T-helper 2 cell treated with Interferon-gamma antibody and Interleukin-4, amounts not matched to agents 5 μg/mL and 100 μg/mL, for 36 hours (primary cell): ENCODE results near the gene POLN.

Experiments used
- DNase-seq: peaks from one replicate; pipeline ENCODE4 v3.0.0; 2021; ENCODE audit warnings: low spot score
- H3K27ac Mint-ChIP-seq: one replicate; pipeline ENCODE4 v1.8.0; 2021; ENCODE audit warnings: mild to moderate bottlenecking, mixed read lengths
- H3K27me3 Mint-ChIP-seq: one replicate; pipeline ENCODE4 v1.8.0; 2021; ENCODE audit warnings: low read depth, mixed read lengths
- H3K36me3 Mint-ChIP-seq: one replicate; pipeline ENCODE4 v1.8.0; 2021; ENCODE audit warnings: low read depth, mixed read lengths
- H3K4me1 Mint-ChIP-seq: one replicate; pipeline ENCODE4 v1.8.0; 2021; ENCODE audit warnings: low read depth, mixed read lengths
- H3K4me3 Mint-ChIP-seq: one replicate; pipeline ENCODE4 v1.8.0; 2022; ENCODE audit warnings: mild to moderate bottlenecking, moderate library complexity, mixed read lengths
- H3K9me3 Mint-ChIP-seq: one replicate; pipeline ENCODE4 v1.8.0; 2021; ENCODE audit warnings: mixed read lengths

POLN gene

GRCh38 chr4:2105559-2105958 is 136.4 kb downstream of the POLN start:
- H3K4me1 Mint-ChIP-seq = peaks cover 10% of the 10 kb centered on the region
- peaks cover 10% of the 10 kb centered on the region for H3K36me3 Mint-ChIP-seq
- no peak overlapping the region for H3K27ac Mint-ChIP-seq
- no peak overlapping the region for H3K4me3 Mint-ChIP-seq
- no peak for DNase-seq
- peaks cover 28% of the 10 kb centered on the region for H3K9me3 Mint-ChIP-seq
- H3K27me3 Mint-ChIP-seq = peaks cover 29% of the 10 kb centered on the region

GRCh38 chr4:2104556-2105345 is 137.2 kb downstream of the POLN start:
- Mint-ChIP-seq H3K27ac (no peak overlapping the region), H3K9me3 (peaks cover 28% of the 10 kb centered on the region), H3K4me3 (no peak overlapping the region), H3K27me3 (peaks cover 27% of the 10 kb centered on the region), H3K4me1 (peaks cover 10% of the 10 kb centered on the region), H3K36me3 (peaks cover 10% of the 10 kb centered on the region)
- no peak for DNase-seq

DNA sequence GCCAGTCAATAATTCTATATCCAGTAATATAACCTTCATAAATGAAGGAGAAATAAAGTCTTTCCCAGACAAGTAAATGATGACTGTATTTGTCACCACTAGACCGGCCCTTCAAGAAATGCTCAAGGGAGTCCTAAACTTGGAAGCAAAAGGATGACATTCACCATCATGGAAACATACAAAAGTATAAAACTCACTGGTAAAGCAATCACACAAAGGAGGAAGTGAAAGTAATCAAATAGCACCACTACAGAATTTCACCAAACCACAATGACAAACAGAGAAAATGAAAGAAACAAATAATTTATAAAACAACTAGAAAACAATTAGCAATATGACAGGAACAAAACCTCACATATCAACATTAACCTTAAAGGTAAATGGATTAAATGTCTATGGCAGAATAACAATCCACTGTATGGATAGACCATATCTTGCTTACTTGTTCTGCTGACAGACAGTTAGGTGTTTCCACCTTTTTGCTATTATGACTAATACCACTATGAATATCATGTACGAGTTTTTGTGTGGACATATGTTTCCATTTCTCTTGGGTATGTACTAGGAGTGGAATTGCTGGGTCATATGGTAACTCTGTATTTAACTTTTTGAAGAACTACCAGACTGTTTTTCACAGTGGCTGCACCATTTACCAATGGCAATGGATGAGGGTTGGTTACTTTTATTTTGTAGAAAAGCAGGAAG is 137.9 kb downstream of the POLN start:
- DNase-seq = no peak
- H3K4me3 Mint-ChIP-seq = no peak overlapping the region
- no peak overlapping the region for H3K27ac Mint-ChIP-seq
- peaks cover 10% of the 10 kb centered on the region for H3K36me3 Mint-ChIP-seq
- peaks cover 28% of the 10 kb centered on the region for H3K9me3 Mint-ChIP-seq
- peaks cover 10% of the 10 kb centered on the region for H3K4me1 Mint-ChIP-seq
- H3K27me3 Mint-ChIP-seq = peaks cover 26% of the 10 kb centered on the region

GRCh38 chr4:2103127-2103842 is 138.6 kb downstream of the POLN start:
- no peak overlapping the region for H3K27ac Mint-ChIP-seq
- no peak for DNase-seq
- H3K9me3 Mint-ChIP-seq = peaks cover 28% of the 10 kb centered on the region
- H3K4me3 Mint-ChIP-seq = no peak overlapping the region
- H3K36me3 Mint-ChIP-seq = peaks cover 10% of the 10 kb centered on the region
- peaks cover 7% of the 10 kb centered on the region for H3K4me1 Mint-ChIP-seq
- H3K27me3 Mint-ChIP-seq = peaks cover 22% of the 10 kb centered on the region

GRCh38 chr4:2102045-2102883 is 139.7 kb downstream of the POLN start:
- no peak overlapping the region for H3K27ac Mint-ChIP-seq
- peaks cover 7% of the 10 kb centered on the region for H3K4me1 Mint-ChIP-seq
- H3K4me3 Mint-ChIP-seq = no peak overlapping the region
- H3K9me3 Mint-ChIP-seq = peaks cover 28% of the 10 kb centered on the region
- peaks cover 10% of the 10 kb centered on the region for H3K36me3 Mint-ChIP-seq
- DNase-seq = no peak
- H3K27me3 Mint-ChIP-seq = peaks cover 17% of the 10 kb centered on the region

GRCh38 chr4:2101346-2102044 is 140.4 kb downstream of the POLN start:
- Mint-ChIP-seq H3K27me3 (peaks cover 17% of the 10 kb centered on the region), H3K4me3 (no peak overlapping the region), H3K9me3 (peaks cover 34% of the 10 kb centered on the region), H3K36me3 (peaks cover 10% of the 10 kb centered on the region), H3K4me1 (peaks cover 7% of the 10 kb centered on the region), H3K27ac (no peak overlapping the region)
- DNase-seq = no peak

GRCh38 chr4:2096073-2096609 is 145.8 kb downstream of the POLN start:
- DNase-seq = no peak
- H3K27ac Mint-ChIP-seq = no peak overlapping the region
- H3K36me3 Mint-ChIP-seq = peaks cover 2% of the 10 kb centered on the region
- H3K4me1 Mint-ChIP-seq = no peaks in the 10 kb centered on the region
- H3K9me3 Mint-ChIP-seq = peaks cover 12% of the 10 kb centered on the region
- H3K27me3 Mint-ChIP-seq = peaks cover 14% of the 10 kb centered on the region
- H3K4me3 Mint-ChIP-seq = no peak overlapping the region

DNA sequence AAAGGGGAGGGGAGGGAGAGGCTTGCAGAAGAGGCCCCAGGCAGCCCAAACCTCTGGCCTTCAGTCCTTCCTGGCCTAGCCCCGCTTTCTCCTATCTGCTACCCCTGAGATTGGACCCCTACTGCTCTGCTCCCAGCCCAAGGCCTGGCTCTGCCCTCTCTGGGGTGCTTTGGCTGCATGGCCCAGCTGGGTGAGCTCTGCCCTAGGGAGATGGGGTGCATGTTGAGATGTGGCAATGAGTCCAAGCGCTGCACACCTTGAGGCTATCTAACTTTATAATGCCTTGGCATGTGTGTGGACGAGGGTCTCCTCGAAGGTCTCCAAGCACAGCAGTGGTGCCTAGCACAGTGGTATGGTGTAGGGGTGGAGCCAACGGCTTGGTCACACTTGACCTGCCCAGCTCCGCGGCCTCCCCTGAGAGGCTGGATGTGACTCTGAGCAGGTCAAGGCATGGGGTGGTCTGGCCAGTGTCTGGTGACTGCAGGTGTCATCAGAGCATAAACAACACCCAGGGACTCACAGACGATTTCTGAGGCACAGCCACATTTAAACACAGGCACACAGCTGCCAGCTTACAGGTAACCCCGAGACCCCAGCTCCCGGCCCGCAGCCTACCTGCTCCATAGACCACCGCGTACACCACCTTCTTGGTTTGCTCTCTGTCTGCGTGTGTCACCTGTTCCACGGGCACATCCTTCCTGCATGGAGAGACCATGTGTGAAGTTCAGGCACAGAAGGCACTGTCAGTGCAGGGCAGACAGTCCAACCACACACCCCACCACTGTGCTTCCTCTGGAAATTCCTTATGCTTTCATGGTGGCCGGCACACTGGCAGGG is 146.5 kb downstream of the POLN start:
- Mint-ChIP-seq H3K27me3 (peaks cover 8% of the 10 kb centered on the region), H3K4me1 (no peaks in the 10 kb centered on the region), H3K4me3 (no peak overlapping the region), H3K36me3 (peaks cover 2% of the 10 kb centered on the region), H3K9me3 (peaks cover 8% of the 10 kb centered on the region), H3K27ac (no peak overlapping the region)
- no peak for DNase-seq

DNA sequence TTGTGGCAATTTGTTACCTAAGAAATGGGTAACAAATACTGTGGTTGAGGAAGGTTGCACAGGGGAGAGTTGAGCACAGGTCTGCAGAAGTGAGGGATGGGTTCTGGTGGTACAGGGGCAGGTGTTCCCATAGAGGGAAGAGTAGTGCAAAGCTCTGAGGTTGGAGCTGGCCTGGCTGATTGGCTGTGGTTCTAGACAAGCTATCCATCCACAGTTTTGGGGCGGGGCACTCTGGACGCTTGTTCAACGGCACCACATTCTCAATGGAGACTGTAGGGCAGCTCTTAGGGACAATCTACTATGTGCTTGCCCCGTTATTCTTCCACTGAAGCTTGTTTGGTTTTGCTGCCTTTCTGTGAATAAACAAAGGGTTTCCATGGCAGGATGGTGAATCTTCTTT is 147.4 kb downstream of the POLN start:
- Mint-ChIP-seq H3K4me1 (no peaks in the 10 kb centered on the region), H3K4me3 (no peak overlapping the region), H3K27ac (no peak overlapping the region), H3K36me3 (peaks cover 2% of the 10 kb centered on the region), H3K9me3 (peaks cover 8% of the 10 kb centered on the region), H3K27me3 (peaks cover 9% of the 10 kb centered on the region)
- DNase-seq = no peak

GRCh38 chr4:2093265-2093664 is 148.7 kb downstream of the POLN start:
- DNase-seq = no peak
- Mint-ChIP-seq H3K36me3 (peaks cover 2% of the 10 kb centered on the region), H3K4me3 (no peak overlapping the region), H3K9me3 (peaks cover 8% of the 10 kb centered on the region), H3K4me1 (no peaks in the 10 kb centered on the region), H3K27me3 (peaks cover 9% of the 10 kb centered on the region), H3K27ac (no peak overlapping the region)

DNA sequence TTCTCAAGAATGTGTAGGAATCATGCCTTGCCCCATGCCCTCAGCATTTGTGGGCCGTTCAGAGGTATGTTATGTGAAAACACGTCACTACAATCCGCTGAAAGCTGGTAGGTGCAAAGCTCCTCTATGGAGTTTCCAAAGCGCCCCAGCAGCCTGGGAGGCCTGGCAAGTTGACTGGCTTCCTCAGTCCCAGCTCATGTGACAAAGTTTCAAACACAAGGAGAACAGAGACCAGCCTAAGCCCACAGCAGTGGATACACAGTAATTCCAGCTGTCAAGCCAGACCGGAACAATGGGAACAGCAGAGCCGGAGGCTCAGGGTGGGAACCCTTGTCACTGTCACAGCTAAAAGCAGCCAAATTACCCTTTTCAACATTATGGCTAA is 149.3 kb downstream of the POLN start:
- Mint-ChIP-seq H3K27me3 (peaks cover 9% of the 10 kb centered on the region), H3K9me3 (peaks cover 8% of the 10 kb centered on the region), H3K4me3 (no peak overlapping the region), H3K4me1 (no peaks in the 10 kb centered on the region), H3K36me3 (peaks cover 2% of the 10 kb centered on the region), H3K27ac (no peak overlapping the region)
- no peak for DNase-seq

DNA sequence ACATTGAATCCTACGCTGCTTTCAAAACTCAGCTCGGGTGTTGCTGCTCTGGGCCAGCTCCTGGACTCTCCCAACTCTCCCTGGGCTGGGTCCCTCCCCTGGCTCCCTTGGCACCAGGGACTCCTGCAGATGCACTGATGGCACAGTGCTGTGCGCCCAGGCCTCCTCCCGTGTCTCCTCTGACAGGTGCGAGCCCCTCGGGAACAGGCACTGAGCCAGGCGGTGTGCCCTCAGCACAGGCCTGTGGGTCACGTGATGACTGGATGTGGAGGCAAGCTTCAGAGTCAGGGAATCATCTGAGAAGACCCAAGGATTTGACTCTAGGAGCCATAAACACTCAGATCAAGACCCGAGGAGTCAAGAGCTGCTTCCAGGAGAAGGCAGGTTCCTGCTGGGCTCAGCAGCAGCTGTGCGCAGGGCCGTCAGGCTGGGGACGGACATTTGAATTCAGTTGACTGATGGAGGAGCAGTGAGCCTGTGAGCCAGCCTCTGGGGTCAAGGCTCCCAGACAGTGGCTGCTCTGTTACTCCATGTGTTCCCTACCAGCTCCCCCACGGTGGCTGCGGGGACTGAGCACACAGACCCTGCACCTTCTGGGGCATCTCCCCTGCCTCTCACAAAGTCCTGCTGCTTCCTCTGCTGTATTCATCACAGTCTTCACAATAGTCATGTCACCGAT is 149.8 kb downstream of the POLN start:
- H3K27me3 Mint-ChIP-seq = peaks cover 11% of the 10 kb centered on the region
- peaks cover 8% of the 10 kb centered on the region for H3K9me3 Mint-ChIP-seq
- no peak for DNase-seq
- peaks cover 2% of the 10 kb centered on the region for H3K36me3 Mint-ChIP-seq
- H3K4me1 Mint-ChIP-seq = no peaks in the 10 kb centered on the region
- H3K4me3 Mint-ChIP-seq = no peak overlapping the region
- H3K27ac Mint-ChIP-seq = no peak overlapping the region
